ENCODE data around the gene VSTM4. TPM values are rescaled to one million over a fixed set of nuclear protein-coding genes. Genes with fewer than 3 reads are reported as not detected.

The VSTM4 gene
- total and polyA plus RNA-seq, 9 of the 15 experiments (the other 6 are each of a cell fraction or from before 2014, with no cell fraction given): 1.0 to 7.9 (median 3.0) TPM

DNA sequence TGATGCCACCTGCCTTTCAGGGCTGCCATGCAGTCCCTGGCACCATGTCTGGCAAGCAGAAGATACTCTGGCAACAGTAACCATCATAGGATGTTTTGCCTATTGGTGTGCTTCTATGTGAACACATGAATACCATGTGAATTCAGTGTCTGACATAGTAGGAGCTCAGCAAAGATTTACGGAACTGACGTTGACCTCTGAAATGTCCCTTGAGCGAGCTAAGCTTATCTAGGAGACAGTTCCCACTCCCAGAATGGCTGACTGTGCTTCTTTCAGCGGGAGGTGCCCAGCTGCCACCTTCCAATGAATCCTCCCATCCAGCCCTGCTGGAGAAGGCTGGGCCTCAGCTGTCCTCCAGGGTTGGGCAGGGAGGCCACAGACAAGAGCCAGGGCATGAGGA lies 104.5 kb downstream of the VSTM4 start (continued):
- TF ChIP-seq, protein P1, sequence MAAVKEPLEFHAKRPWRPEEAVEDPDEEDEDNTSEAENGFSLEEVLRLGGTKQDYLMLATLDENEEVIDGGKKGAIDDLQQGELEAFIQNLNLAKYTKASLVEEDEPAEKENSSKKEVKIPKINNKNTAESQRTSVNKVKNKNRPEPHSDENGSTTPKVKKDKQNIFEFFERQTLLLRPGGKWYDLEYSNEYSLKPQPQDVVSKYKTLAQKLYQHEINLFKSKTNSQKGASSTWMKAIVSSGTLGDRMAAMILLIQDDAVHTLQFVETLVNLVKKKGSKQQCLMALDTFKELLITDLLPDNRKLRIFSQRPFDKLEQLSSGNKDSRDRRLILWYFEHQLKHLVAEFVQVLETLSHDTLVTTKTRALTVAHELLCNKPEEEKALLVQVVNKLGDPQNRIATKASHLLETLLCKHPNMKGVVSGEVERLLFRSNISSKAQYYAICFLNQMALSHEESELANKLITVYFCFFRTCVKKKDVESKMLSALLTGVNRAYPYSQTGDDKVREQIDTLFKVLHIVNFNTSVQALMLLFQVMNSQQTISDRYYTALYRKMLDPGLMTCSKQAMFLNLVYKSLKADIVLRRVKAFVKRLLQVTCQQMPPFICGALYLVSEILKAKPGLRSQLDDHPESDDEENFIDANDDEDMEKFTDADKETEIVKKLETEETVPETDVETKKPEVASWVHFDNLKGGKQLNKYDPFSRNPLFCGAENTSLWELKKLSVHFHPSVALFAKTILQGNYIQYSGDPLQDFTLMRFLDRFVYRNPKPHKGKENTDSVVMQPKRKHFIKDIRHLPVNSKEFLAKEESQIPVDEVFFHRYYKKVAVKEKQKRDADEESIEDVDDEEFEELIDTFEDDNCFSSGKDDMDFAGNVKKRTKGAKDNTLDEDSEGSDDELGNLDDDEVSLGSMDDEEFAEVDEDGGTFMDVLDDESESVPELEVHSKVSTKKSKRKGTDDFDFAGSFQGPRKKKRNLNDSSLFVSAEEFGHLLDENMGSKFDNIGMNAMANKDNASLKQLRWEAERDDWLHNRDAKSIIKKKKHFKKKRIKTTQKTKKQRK (IDR thresholded peaks at IDR 0.05; ENCODE audit: borderline replicate concordance, low read depth, low read length): no peak
- no peak for TF ChIP-seq EGR1 (conservative IDR thresholded peaks at IDR 0.05)
- TF ChIP-seq, protein P2, sequence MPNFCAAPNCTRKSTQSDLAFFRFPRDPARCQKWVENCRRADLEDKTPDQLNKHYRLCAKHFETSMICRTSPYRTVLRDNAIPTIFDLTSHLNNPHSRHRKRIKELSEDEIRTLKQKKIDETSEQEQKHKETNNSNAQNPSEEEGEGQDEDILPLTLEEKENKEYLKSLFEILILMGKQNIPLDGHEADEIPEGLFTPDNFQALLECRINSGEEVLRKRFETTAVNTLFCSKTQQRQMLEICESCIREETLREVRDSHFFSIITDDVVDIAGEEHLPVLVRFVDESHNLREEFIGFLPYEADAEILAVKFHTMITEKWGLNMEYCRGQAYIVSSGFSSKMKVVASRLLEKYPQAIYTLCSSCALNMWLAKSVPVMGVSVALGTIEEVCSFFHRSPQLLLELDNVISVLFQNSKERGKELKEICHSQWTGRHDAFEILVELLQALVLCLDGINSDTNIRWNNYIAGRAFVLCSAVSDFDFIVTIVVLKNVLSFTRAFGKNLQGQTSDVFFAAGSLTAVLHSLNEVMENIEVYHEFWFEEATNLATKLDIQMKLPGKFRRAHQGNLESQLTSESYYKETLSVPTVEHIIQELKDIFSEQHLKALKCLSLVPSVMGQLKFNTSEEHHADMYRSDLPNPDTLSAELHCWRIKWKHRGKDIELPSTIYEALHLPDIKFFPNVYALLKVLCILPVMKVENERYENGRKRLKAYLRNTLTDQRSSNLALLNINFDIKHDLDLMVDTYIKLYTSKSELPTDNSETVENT (CRISPR knock-in tag; IDR thresholded peaks at IDR 0.05): no peak
- TF ChIP-seq, protein P3, sequence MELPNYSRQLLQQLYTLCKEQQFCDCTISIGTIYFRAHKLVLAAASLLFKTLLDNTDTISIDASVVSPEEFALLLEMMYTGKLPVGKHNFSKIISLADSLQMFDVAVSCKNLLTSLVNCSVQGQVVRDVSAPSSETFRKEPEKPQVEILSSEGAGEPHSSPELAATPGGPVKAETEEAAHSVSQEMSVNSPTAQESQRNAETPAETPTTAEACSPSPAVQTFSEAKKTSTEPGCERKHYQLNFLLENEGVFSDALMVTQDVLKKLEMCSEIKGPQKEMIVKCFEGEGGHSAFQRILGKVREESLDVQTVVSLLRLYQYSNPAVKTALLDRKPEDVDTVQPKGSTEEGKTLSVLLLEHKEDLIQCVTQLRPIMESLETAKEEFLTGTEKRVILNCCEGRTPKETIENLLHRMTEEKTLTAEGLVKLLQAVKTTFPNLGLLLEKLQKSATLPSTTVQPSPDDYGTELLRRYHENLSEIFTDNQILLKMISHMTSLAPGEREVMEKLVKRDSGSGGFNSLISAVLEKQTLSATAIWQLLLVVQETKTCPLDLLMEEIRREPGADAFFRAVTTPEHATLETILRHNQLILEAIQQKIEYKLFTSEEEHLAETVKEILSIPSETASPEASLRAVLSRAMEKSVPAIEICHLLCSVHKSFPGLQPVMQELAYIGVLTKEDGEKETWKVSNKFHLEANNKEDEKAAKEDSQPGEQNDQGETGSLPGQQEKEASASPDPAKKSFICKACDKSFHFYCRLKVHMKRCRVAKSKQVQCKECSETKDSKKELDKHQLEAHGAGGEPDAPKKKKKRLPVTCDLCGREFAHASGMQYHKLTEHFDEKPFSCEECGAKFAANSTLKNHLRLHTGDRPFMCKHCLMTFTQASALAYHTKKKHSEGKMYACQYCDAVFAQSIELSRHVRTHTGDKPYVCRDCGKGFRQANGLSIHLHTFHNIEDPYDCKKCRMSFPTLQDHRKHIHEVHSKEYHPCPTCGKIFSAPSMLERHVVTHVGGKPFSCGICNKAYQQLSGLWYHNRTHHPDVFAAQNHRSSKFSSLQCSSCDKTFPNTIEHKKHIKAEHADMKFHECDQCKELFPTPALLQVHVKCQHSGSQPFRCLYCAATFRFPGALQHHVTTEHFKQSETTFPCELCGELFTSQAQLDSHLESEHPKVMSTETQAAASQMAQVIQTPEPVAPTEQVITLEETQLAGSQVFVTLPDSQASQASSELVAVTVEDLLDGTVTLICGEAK (IDR thresholded peaks at IDR 0.05): no peak
- TF ChIP-seq, protein P3 (CRISPR knock-in tag; IDR thresholded peaks at IDR 0.05): no peak
- TF ChIP-seq, protein P4, sequence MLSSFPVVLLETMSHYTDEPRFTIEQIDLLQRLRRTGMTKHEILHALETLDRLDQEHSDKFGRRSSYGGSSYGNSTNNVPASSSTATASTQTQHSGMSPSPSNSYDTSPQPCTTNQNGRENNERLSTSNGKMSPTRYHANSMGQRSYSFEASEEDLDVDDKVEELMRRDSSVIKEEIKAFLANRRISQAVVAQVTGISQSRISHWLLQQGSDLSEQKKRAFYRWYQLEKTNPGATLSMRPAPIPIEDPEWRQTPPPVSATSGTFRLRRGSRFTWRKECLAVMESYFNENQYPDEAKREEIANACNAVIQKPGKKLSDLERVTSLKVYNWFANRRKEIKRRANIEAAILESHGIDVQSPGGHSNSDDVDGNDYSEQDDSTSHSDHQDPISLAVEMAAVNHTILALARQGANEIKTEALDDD (IDR thresholded peaks at IDR 0.05): no peak
- TF ChIP-seq JUND (IDR thresholded peaks at IDR 0.05; ENCODE audit: borderline replicate concordance, low read depth, low read length): no peak
- TF ChIP-seq JUND (tag; IDR thresholded peaks at IDR 0.05; ENCODE audit: borderline replicate concordance, low read depth, low read length): no peak
- TF ChIP-seq, protein P5, sequence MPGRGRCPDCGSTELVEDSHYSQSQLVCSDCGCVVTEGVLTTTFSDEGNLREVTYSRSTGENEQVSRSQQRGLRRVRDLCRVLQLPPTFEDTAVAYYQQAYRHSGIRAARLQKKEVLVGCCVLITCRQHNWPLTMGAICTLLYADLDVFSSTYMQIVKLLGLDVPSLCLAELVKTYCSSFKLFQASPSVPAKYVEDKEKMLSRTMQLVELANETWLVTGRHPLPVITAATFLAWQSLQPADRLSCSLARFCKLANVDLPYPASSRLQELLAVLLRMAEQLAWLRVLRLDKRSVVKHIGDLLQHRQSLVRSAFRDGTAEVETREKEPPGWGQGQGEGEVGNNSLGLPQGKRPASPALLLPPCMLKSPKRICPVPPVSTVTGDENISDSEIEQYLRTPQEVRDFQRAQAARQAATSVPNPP (IDR thresholded peaks at IDR 0.05; ENCODE audit: borderline replicate concordance, insufficient read depth, insufficient read length): no peak
- TF ChIP-seq RB1 (IDR thresholded peaks at IDR 0.05; ENCODE audit: low read depth): no peak
